Measurements from ENCODE around the gene NPY1R.

DNA sequence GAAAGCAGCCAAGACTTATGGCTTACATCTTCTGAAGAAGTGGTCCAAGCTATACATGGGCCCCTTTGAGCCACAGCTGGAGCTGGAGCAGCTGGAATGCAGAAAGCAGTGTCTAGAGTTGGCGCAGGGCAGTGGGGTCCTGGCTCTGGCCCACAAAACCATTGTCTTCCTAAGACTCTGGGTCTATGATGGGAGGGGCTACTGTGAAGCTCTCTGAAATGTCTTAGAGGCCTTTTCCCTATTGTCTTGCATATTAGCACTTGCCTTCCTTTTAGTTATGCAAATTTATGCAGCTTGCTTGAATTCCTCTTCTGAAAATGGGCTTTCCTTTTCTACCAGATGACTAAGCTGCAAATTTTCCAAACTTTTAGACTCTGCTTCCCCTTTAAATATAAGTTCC, 15.3 kb downstream of the NPY1R start:
- no peak for TF ChIP-seq POLR2A (IDR thresholded peaks at IDR 0.05)
- TF ChIP-seq, protein P1, sequence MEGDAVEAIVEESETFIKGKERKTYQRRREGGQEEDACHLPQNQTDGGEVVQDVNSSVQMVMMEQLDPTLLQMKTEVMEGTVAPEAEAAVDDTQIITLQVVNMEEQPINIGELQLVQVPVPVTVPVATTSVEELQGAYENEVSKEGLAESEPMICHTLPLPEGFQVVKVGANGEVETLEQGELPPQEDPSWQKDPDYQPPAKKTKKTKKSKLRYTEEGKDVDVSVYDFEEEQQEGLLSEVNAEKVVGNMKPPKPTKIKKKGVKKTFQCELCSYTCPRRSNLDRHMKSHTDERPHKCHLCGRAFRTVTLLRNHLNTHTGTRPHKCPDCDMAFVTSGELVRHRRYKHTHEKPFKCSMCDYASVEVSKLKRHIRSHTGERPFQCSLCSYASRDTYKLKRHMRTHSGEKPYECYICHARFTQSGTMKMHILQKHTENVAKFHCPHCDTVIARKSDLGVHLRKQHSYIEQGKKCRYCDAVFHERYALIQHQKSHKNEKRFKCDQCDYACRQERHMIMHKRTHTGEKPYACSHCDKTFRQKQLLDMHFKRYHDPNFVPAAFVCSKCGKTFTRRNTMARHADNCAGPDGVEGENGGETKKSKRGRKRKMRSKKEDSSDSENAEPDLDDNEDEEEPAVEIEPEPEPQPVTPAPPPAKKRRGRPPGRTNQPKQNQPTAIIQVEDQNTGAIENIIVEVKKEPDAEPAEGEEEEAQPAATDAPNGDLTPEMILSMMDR (IDR thresholded peaks at IDR 0.05), result no peak

Data from thyroid gland (tissue), 4 donors.